HG03159 (cell line): ENCODE data around the gene CBLN3.
"Not testable (repeated sequence)": the region's sequence is repeated elsewhere in the genome, so short reads cannot be mapped to it uniquely, and the experiment has no call there.

Experiments used
- ATAC-seq: cut with Tn5 transposase; IDR thresholded peaks from one replicate; pipeline ENCODE4 v1.9.1; 2021; ENCODE audit warnings: mild to moderate bottlenecking, moderate library complexity; ENCODE audit not compliant: unreplicated experiment

The CBLN3 gene

GRCh38 chr14:24406416-24406815 lies 23.1 kb downstream of the CBLN3 start:
- no peak for ATAC-seq

- no peak for ATAC-seq
Measured at GRCh38 chr14:24404814-24405213, 24.7 kb downstream of the CBLN3 start.

- ATAC-seq: no peak
Measured at GRCh38 chr14:24403294-24403998, 26.0 kb downstream of the CBLN3 start.

GRCh38 chr14:24401810-24402702 lies 27.4 kb downstream of the CBLN3 start:
- no peak for ATAC-seq

- no peak for ATAC-seq
Measured at GRCh38 chr14:24399999-24400718, 29.3 kb downstream of the CBLN3 start.

- no peak for ATAC-seq
Measured at GRCh38 chr14:24399447-24399822, 30.0 kb downstream of the CBLN3 start.

- no peak for ATAC-seq
Measured at GRCh38 chr14:24398653-24399446, 30.6 kb downstream of the CBLN3 start, which contains the start of gene NYNRIN. Gene NYNRIN, plus strand, starts transcription at chr14:24399003. Its CDS starts 244 bp downstream, at chr14:24399247.

- ATAC-seq: no peak
Measured at GRCh38 chr14:24398293-24398652, 31.2 kb downstream of the CBLN3 start.

- ATAC-seq: no peak
Measured at GRCh38 chr14:24397639-24398292, 31.7 kb downstream of the CBLN3 start.

GRCh38 chr14:24395609-24396582 lies 33.6 kb downstream of the CBLN3 start:
- no peak for ATAC-seq

GRCh38 chr14:24394275-24394674 lies 35.2 kb downstream of the CBLN3 start:
- no peak for ATAC-seq

- no peak for ATAC-seq
Measured at GRCh38 chr14:24392325-24393091, 37.0 kb downstream of the CBLN3 start.

- no peak for ATAC-seq
Measured at GRCh38 chr14:24390701-24391468, 38.6 kb downstream of the CBLN3 start.

GRCh38 chr14:24389226-24389848 lies 40.1 kb downstream of the CBLN3 start:
- no peak for ATAC-seq

- ATAC-seq: no peak
Measured at GRCh38 chr14:24388474-24389179, 40.8 kb downstream of the CBLN3 start.

- not testable (repeated sequence) for ATAC-seq
Measured at GRCh38 chr14:24387579-24387978, 41.9 kb downstream of the CBLN3 start.

- no peak for ATAC-seq
Measured at GRCh38 chr14:24387009-24387345, 42.5 kb downstream of the CBLN3 start.
